SJCRH30 (cell line): ENCODE results near the gene GOSR2. TPM values are rescaled to one million over a fixed set of nuclear protein-coding genes. Genes with fewer than 3 reads are reported as not detected.
A peak's percentile ranks its signal among the peaks of the same experiment; 100 is the strongest.
"Not testable (repeated sequence)": the region's sequence is repeated elsewhere in the genome, so short reads cannot be mapped to it uniquely, and the experiment has no call there.

ENCODE experiments used
- DNase-seq, 2 experiments: peaks; one replicate each; pipeline ENCODE4 v3.0.0-alpha.2; 2015 to 2020
- H3K27ac ChIP-seq: fragments of 250-450 bp; sonication (Bioruptor Pico); 2 replicates; pipeline ENCODE4 v1.5.1; 2020; ENCODE audit warnings: mild to moderate bottlenecking, moderate library complexity
- H3K27me3 ChIP-seq: fragments of 250-450 bp; sonication (Bioruptor Pico); 2 replicates; pipeline ENCODE4 v1.5.1; 2020; ENCODE audit warnings: mild to moderate bottlenecking, moderate library complexity
- H3K36me3 ChIP-seq: fragments of 250-450 bp; sonication (Bioruptor Pico); 2 replicates; pipeline ENCODE4 v1.5.1; 2020; ENCODE audit warnings: mild to moderate bottlenecking, moderate library complexity
- H3K4me1 ChIP-seq: fragments of 250-450 bp; sonication (Bioruptor Pico); 2 replicates; pipeline ENCODE4 v1.5.1; 2020; ENCODE audit warnings: mild to moderate bottlenecking, moderate library complexity
- H3K4me3 ChIP-seq: fragments of 250-450 bp; sonication (Bioruptor Pico); 2 replicates; pipeline ENCODE4 v1.5.1; 2020; ENCODE audit warnings: mild to moderate bottlenecking, moderate library complexity
- H3K9me3 ChIP-seq: fragments of 250-450 bp; sonication (Bioruptor Pico); replicated peaks from 2 replicates; pipeline ENCODE4 v1.5.1; 2020; ENCODE audit warnings: mild to moderate bottlenecking, moderate library complexity
- total RNA-seq: library from RNA; depleted of rRNA; stranded (reverse); fragments of >200 nt; shearing (Covaris generic); gene quantifications from 2 replicates; pipeline ENCODE4 v1.2.3, GENCODE V29; 2014

GOSR2 gene
- total RNA-seq, 1 experiment from 2014 or later: 48.9 TPM

DNA sequence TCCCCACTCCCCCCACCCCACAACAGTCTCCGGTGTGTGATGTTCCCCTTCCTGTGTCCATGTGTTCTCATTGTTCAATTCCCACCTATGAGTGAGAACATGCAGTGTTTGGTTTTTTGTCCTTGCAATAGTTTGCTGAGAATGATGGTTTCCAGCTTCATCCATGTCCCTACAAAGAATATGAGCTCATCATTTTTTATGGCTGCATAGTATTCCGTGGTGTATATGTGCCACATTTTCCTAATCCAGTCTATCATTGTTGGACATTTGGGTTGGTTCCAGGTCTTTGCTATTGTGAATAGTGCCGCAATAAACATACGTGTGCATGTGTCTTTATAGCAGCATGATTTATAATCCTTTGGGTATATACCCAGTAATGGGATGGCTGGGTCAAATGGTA lies 30.2 kb downstream of the GOSR2 start:
- H3K4me1 ChIP-seq: peaks cover 34% of the 10 kb centered on the region
- H3K36me3 ChIP-seq, DNase-seq, H3K27me3 ChIP-seq, H3K9me3 ChIP-seq, H3K4me3 ChIP-seq, H3K27ac ChIP-seq: not testable (repeated sequence)

DNA sequence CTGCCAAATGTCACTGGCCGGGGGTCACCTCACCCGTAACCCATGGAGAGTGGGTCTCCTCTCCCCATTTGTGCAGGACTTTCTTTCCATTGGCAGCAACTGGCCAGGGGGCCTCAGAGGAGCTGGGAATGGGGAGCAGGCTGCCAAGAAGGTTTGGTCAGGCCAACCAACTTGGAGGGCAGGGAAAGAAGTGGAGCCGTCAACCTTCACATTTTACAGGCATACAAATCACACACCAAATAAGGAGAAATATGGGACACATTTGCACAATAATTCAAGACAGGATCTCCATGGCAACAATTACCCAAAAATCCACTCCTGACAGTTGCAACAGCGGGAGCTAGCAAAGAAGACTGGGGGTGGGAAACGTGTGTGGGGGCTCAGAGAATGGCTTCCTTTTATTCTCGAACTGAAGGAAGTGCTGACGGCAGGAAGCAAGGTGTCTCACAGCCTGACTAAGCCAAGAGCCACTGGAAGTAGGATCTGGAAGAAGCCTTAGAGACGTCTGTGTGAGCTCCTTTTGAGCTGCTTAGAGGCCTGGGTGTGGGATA lies 35.2 kb downstream of the GOSR2 start:
- Histone ChIP-seq H3K27ac (no peak overlapping the region), H3K4me3 (no peak overlapping the region), H3K36me3 (no peaks in the 10 kb centered on the region), H3K4me1 (no peaks in the 10 kb centered on the region), H3K9me3 (no peaks in the 10 kb centered on the region), H3K27me3 (no peaks in the 10 kb centered on the region)
- no peak for DNase-seq

DNA sequence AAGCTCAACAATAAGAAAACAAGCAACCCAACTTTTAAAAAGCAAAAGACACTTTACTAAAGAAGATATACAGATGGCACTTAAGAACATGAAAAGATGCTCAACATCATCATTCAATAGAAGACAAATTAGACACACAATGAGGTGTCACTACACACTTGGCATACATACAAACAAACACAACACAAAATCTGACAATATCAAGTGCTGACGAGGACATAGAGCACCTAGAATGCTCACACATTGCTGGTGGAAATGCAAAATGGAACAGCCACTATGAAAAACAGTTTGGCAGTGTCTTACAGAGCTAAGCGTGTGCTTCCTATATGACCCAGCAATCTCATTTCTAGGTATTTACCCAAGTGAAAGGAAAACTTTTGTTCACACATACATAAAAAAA lies 37.2 kb downstream of the GOSR2 start:
- no peak for DNase-seq
- Histone ChIP-seq H3K9me3 (no peaks in the 10 kb centered on the region), H3K27me3 (no peaks in the 10 kb centered on the region), H3K4me1 (no peaks in the 10 kb centered on the region), H3K27ac (no peak overlapping the region), H3K36me3 (no peaks in the 10 kb centered on the region), H3K4me3 (no peak overlapping the region)

DNA sequence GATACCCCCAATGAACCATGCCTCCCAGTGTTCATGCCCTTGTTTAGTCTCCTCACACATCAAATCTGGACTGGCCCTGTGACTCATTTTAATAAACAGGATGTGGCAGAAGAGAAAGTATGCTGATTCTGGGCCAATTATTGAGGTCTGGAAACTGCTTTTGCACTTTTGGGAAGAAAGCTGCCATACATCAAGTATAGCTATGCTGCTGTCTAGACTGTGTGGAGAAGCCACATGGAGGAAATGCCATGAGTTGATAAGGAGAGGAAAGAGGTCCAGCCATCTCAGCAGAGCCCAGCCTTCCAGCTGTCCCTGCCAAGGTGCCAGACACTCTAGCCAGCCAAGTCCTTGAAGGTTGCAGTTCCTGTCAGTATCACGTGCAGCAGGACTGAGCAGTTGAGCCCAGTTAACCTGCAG lies 39.4 kb downstream of the GOSR2 start:
- Histone ChIP-seq H3K27ac (no peak overlapping the region), H3K4me1 (no peaks in the 10 kb centered on the region), H3K4me3 (no peak overlapping the region), H3K36me3 (no peaks in the 10 kb centered on the region), H3K9me3 (no peaks in the 10 kb centered on the region), H3K27me3 (no peaks in the 10 kb centered on the region)
- DNase-seq: no peak

DNA sequence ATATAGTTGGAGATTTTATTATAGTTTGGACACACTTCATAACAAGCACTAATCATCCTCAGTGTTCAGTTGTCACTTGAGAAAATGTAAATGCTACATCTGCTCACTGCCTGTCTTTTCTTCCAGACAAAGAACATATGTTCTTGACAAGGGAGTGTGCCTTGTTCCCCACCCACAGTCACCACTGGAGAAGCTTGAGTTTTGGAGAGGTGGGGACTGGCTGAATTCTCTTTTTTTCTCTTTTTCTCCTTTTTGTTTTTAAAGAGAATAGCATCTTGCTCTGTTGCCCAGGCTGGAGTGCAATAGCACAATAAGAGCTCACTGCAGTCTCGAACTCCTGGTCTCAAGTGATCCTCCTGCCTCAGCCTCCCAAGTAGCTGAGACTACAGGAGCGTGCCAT lies 40.6 kb downstream of the GOSR2 start:
- H3K4me3 ChIP-seq: no peak overlapping the region
- H3K4me1 ChIP-seq: no peaks in the 10 kb centered on the region
- no peaks in the 10 kb centered on the region for H3K36me3 ChIP-seq
- no peaks in the 10 kb centered on the region for H3K9me3 ChIP-seq
- H3K27ac ChIP-seq: no peak overlapping the region
- no peaks in the 10 kb centered on the region for H3K27me3 ChIP-seq
- DNase-seq: no peak

DNA sequence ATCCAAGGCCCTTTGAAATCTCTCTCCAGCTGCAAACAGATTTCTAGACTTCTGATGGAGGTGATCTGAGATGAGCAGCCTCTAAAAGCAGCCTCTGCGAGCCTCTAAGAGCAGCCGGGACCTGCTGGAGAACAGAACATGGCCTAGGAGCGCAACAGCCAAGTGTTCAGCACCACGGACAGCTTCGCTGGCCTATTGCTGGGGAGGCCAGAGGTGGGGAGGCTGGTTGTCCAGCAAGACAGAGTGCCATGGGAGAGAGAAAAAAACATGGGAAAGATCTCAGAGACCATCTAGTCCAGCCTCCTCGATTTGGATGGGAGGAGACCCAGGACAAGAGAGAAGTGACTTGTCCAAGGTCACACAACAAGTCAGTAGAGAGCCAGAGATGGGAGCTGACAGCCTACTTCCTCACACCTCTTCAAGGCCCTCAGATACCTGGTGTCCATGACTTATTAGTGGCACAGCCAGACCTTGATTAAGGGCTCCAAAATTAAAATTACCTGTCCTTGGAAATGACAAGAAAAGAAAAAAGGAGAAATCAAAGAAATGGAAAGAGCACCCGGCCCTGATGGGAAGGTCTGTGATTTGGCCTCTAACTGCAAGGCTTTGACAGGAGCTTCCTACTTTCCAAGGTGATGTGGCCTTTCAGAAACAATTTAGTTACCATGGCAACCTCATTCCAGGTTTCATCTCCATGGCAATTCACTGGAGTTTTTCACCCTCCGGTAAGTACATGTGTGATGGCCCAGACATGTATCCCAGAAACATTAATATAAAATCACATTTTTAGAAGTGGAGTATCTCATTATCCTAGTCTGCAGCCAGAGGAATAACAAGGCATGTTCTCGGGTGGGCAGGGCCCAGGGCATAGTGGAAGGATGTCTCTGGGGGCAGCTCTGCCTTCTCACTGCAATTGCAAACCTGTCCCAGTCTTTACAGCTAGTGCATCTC lies 41.6 kb downstream of the GOSR2 start:
- H3K36me3 ChIP-seq: no peaks in the 10 kb centered on the region
- H3K4me3 ChIP-seq: no peak overlapping the region
- H3K27me3 ChIP-seq: no peaks in the 10 kb centered on the region
- DNase-seq: peak; percentile 57 to 75
- H3K9me3 ChIP-seq: no peaks in the 10 kb centered on the region
- H3K4me1 ChIP-seq: no peaks in the 10 kb centered on the region
- no peak overlapping the region for H3K27ac ChIP-seq

DNA sequence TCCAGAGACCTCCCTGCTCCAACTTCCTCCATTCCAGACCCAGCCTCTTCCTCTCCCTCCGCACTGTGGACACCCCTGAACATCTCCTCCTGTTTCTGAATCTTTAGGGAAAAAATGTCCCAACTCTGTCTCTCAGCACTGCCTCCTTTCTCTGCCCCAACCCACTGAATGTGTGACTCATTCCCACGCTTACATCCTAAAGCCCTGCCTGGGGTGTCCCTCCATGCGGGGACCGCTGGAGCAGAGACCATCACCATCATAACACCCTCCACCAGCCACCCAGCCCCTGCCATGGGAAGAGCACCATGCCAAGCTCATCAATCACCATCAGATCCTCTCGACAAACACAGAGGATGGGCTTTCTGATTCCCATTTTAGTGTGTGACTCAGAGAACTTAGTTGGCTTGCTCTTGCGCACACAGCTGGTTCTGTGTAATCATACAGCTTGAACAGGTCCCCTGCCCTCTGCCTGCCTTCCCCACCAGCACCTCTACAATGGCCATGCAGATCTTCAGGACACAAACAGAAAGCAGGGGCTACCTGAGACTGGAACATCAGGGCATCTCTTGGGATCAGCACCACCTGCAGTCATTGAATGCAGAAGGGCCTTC lies 45.4 kb downstream of the GOSR2 start:
- H3K4me3 ChIP-seq: no peak overlapping the region
- no peak for DNase-seq
- peaks cover 3% of the 10 kb centered on the region for H3K4me1 ChIP-seq
- no peaks in the 10 kb centered on the region for H3K9me3 ChIP-seq
- H3K27ac ChIP-seq: no peak overlapping the region
- H3K36me3 ChIP-seq: no peaks in the 10 kb centered on the region
- no peaks in the 10 kb centered on the region for H3K27me3 ChIP-seq

DNA sequence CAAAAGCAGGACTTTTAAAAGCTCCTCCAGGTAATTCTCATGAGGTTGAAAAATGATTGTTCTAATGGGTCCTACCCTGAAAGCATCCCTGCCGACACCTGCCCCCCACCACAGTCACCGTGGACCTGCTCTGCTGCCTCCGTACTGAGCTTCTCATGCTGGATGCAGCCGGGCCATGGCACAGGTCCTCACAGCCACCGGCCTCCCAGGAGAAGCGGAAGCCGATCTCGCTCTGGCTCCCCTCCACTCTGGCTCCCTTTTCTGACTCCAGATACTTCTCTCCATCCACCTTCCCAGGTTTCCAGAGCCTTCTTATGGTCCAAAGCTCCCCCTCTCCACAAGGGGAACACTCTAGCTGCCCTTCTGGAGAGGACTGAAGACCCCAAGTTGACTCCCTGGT lies 45.9 kb downstream of the GOSR2 start:
- Histone ChIP-seq H3K4me1 (peaks cover 9% of the 10 kb centered on the region), H3K9me3 (no peaks in the 10 kb centered on the region), H3K27me3 (no peaks in the 10 kb centered on the region), H3K36me3 (no peaks in the 10 kb centered on the region), H3K4me3 (no peak overlapping the region), H3K27ac (no peak overlapping the region)
- no peak for DNase-seq

DNA sequence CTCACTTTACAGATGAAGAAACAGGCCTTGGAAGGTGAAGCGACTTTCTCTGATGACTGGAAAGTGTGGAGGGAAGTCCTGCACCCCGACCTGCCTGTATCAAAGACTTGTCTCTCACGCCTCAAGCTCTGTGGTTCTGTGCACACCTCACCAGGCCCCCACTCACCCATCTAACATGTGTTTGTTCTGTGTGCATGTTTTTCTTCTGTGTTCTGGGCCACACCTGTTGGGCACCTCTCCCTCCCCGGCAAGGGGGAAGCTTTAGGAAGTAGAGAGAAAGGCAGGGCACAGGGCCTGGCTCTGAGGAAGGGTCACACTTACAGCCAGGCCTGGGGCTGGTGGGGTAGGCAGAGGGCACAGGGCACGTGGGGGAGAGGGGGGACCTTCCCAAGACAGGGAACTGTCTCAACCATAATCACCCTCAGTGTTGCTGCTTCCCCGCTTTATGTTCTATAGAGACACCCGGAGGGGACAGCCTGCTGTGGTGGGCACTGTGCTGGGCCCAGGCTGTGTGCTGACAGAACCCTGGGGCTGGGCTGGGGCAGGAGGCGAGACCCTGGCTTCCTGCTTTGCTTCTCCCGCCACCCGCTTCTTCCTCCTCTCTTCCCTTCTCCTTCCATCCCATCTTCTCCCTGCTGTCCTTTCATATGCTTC lies 48.8 kb downstream of the GOSR2 start:
- H3K4me1 ChIP-seq: peaks cover 11% of the 10 kb centered on the region
- H3K36me3 ChIP-seq: no peaks in the 10 kb centered on the region
- no peak overlapping the region for H3K27ac ChIP-seq
- no peaks in the 10 kb centered on the region for H3K27me3 ChIP-seq
- H3K4me3 ChIP-seq: no peak overlapping the region
- DNase-seq: no peak
- H3K9me3 ChIP-seq: no peaks in the 10 kb centered on the region

DNA sequence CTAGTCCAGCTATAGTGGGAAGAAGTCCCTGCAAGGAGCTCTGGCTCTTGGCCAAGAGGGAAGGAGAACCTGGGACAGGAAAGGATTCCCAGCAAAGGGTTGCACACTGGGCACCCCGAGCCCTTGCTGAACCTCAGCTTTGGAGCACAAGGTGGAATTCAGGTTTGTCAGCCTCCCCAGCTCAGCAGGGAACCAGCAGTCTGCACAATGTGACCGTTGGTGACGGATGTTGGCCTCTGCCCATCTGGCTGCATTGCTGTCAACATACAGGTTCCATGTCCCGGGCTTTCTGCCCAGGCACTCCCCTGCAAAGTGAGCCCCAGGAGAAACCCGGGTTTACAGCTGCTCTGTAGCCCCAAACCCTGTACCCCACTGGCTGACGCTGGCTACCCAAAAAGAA lies 49.4 kb downstream of the GOSR2 start:
- Histone ChIP-seq H3K4me3 (no peak overlapping the region), H3K36me3 (no peaks in the 10 kb centered on the region), H3K4me1 (peaks cover 14% of the 10 kb centered on the region), H3K9me3 (no peaks in the 10 kb centered on the region), H3K27ac (no peak overlapping the region), H3K27me3 (no peaks in the 10 kb centered on the region)
- DNase-seq: no peak

DNA sequence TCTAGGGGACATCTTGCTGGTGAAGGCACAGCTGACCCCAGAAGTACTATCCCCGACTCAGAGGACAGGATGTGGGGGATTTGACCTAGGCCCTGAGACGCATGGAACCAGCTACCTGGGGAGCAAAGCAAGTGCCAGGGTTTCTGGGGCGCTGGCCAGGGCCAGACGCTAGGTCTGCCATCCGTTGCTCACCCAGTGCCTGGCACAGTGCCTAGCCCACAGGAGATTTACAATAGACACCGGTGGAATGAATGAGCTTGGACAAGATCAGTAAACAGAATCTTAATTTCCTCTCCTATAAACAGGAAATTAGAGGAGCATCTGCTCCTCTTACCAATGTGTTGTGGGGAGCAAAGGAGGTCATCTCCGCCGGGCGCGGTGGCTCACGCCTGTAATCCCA lies 51.1 kb downstream of the GOSR2 start:
- H3K4me3 ChIP-seq: no peak overlapping the region
- no peaks in the 10 kb centered on the region for H3K36me3 ChIP-seq
- peaks cover 14% of the 10 kb centered on the region for H3K4me1 ChIP-seq
- no peaks in the 10 kb centered on the region for H3K9me3 ChIP-seq
- H3K27ac ChIP-seq: no peak overlapping the region
- H3K27me3 ChIP-seq: no peaks in the 10 kb centered on the region
- no peak for DNase-seq

DNA sequence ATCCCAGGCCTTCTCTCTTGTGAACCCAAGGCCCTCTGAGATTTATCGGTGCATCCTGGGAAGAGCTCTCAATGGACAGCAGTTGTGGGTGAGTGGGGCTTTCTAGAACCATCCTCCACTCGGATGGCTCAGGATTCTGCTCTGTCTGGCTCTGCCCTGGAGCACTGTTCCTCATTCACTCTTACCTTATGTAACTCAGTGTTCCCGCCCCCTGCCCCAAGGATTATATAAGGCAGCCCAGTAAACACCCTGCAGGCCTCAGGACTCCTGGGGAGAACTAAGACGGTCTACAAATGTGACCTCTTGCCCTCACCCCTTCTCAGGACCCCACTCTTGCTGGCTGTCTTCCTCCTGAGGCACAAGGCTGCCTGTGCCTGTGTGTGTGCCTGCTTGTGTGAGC lies 52.3 kb downstream of the GOSR2 start:
- Histone ChIP-seq H3K4me3 (no peak overlapping the region), H3K27ac (no peak overlapping the region), H3K4me1 (peaks cover 14% of the 10 kb centered on the region), H3K27me3 (no peaks in the 10 kb centered on the region), H3K36me3 (no peaks in the 10 kb centered on the region), H3K9me3 (no peaks in the 10 kb centered on the region)
- DNase-seq: no peak

DNA sequence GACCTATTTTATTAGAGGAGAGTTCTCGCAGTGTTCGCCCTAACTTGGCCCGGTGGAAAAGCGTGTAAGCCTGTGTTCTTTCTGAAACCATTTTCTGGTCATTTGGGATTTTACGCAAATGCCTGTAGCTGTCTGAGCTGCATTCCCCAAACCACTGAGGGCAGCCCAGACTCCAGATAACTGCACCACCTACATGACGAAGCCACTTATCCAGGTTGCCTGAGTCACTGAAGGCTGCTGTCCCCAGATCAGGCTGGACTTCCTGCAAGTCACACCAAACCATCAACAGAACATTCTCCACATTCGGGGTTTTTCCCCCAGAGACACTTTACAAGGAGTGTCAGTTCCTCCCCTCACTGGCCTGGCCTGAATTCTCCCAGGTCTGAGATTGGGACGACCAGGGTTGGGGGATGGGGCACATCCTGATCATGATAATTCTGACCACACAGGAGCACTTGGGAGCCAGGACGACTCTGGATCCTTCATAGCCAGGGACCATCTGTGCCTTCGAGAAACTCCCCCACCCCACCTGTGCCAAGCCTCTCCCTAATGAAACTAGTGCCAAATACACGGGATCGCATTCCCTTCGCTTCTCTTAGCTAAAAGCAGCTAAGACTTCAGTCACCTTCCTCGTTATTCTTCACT lies 53.8 kb downstream of the GOSR2 start:
- Histone ChIP-seq H3K4me3 (no peak overlapping the region), H3K27me3 (no peaks in the 10 kb centered on the region), H3K4me1 (peaks cover 14% of the 10 kb centered on the region), H3K9me3 (no peaks in the 10 kb centered on the region), H3K27ac (no peak overlapping the region), H3K36me3 (no peaks in the 10 kb centered on the region)
- peak in 1 of 2 experiments; percentile 25 for DNase-seq

DNA sequence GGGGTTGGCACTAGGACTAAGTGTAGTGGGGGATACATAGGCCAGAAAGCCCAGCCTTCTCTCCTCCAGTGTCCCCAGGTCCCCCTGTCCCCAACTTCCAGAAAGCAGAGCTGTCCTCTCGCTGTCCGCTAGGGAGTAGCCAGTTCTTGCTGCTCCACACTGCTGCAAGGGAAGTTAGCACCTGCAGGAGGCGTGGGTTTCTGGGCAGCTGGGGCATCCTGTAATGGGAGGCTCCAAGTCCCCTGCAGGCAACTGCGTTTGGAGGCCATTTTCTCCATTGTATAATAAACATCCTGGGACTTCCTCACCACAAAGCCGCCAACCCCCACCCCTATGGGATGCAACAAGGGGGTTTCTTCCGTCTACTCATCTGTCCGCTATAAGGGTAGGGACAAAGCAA lies 54.4 kb downstream of the GOSR2 start:
- no peaks in the 10 kb centered on the region for H3K27me3 ChIP-seq

More for the DNA sequence above, 54.4 kb downstream of the GOSR2 start:
- peak overlapping the region; percentile 66 for H3K4me3 ChIP-seq
- H3K4me1 ChIP-seq: peaks cover 14% of the 10 kb centered on the region
- H3K36me3 ChIP-seq: no peaks in the 10 kb centered on the region
- H3K9me3 ChIP-seq: no peaks in the 10 kb centered on the region
- peak; percentile 92 to 93 for DNase-seq
- peak overlapping the region; percentile 17; the same call in 1 of the 2 replicates for H3K27ac ChIP-seq
